Karpas-422 (cell line): Measurements from ENCODE around the gene ATP8A2. TPM values are rescaled to one million over a fixed set of nuclear protein-coding genes. Genes with fewer than 3 reads are reported as not detected.

Experiments used
- DNase-seq: peaks from one replicate; pipeline ENCODE4 v3.0.0-alpha.2; 2015
- H2AFZ ChIP-seq: fragments of 200-600 bp; sonication (generic); 2 replicates; pipeline ENCODE4 v1.6.1; 2014; ENCODE audit warnings: antibody characterized with exemption, low read length, mixed read lengths
- H3K27ac ChIP-seq: fragments of 200-600 bp; sonication (generic); 2 replicates; pipeline ENCODE4 v1.5.1; 2014; ENCODE audit warnings: mild to moderate bottlenecking, low read length, moderate library complexity
- H3K27me3 ChIP-seq: fragments of 200-600 bp; sonication (generic); 2 replicates; pipeline ENCODE4 v1.6.1; 2014; ENCODE audit warnings: low read length, mixed read lengths
- H3K36me3 ChIP-seq: fragments of 200-600 bp; sonication (generic); 2 replicates; pipeline ENCODE4 v1.6.1; 2014; ENCODE audit warnings: low read length, mixed read lengths; ENCODE audit not compliant: insufficient read depth
- H3K4me1 ChIP-seq: fragments of 200-600 bp; sonication (generic); 2 replicates; pipeline ENCODE4 v1.6.1; 2014; ENCODE audit warnings: mild to moderate bottlenecking, low read length, mixed read lengths
- H3K4me2 ChIP-seq: fragments of 200-600 bp; sonication (generic); 2 replicates; pipeline ENCODE4 v1.6.1; 2014; ENCODE audit warnings: low read length, low read depth, mild to moderate bottlenecking; ENCODE audit not compliant: poor library complexity, severe bottlenecking
- H3K4me3 ChIP-seq: fragments of 200-600 bp; sonication (generic); 2 replicates; pipeline ENCODE4 v1.5.1; 2014; ENCODE audit warnings: mild to moderate bottlenecking, antibody characterized with exemption, low read length, mixed read lengths
- H3K79me2 ChIP-seq: fragments of 200-600 bp; sonication (generic); 2 replicates; pipeline ENCODE4 v1.6.1; 2014; ENCODE audit warnings: mild to moderate bottlenecking, low read length, mixed read lengths
- H3K9ac ChIP-seq: fragments of 200-600 bp; sonication (generic); 2 replicates; pipeline ENCODE4 v1.6.0; 2014; ENCODE audit warnings: low read length
- H3K9me2 ChIP-seq: fragments of 200-600 bp; sonication (generic), shearing (Covaris generic); replicated peaks from 2 replicates; pipeline ENCODE4 v1.6.0; 2014; ENCODE audit warnings: mild to moderate bottlenecking, low read length, moderate library complexity; ENCODE audit not compliant: insufficient read depth
- H3K9me3 ChIP-seq: fragments of 300-700, 200-600 bp; sonication (generic); 2 replicates; pipeline ENCODE4 v1.6.1; 2014; ENCODE audit warnings: low read length, mixed read lengths
- H4K20me1 ChIP-seq: fragments of 200-600 bp; sonication (generic); 2 replicates; pipeline ENCODE4 v1.6.1; 2014; ENCODE audit warnings: mild to moderate bottlenecking, antibody characterized with exemption, low read length, low read depth; ENCODE audit not compliant: insufficient read depth
- total RNA-seq: library from RNA; depleted of rRNA; stranded (reverse); fragments of >200 nt; shearing (Covaris generic); gene quantifications from 2 replicates; pipeline ENCODE4 v1.2.3, GENCODE V29; 2014; ENCODE audit warnings: low replicate concordance

Gene ATP8A2
- total RNA-seq, 1 experiment from 2014 or later = not detected

- Histone ChIP-seq H3K9me3 (no peaks in the 10 kb centered on the region), H3K36me3 (no peaks in the 10 kb centered on the region), H3K27me3 (no peaks in the 10 kb centered on the region), H3K4me1 (no peaks in the 10 kb centered on the region), H3K4me2 (no peak overlapping the region), H3K9me2 (no peaks in the 10 kb centered on the region), H4K20me1 (no peaks in the 10 kb centered on the region), H2AFZ (no peak overlapping the region), H3K79me2 (no peaks in the 10 kb centered on the region), H3K4me3 (no peak overlapping the region), H3K27ac (no peak overlapping the region), H3K9ac (no peak overlapping the region)
- DNase-seq = no peak
These were observed 486.1 kb downstream of the ATP8A2 start for GRCh38 chr13:25857830-25858229.

GRCh38 chr13:25859528-25859927, 487.8 kb downstream of the ATP8A2 start:
- Histone ChIP-seq H3K9ac (no peak overlapping the region), H3K4me2 (no peak overlapping the region), H3K27me3 (no peaks in the 10 kb centered on the region), H3K4me1 (no peaks in the 10 kb centered on the region), H4K20me1 (no peaks in the 10 kb centered on the region), H3K27ac (no peak overlapping the region), H3K36me3 (no peaks in the 10 kb centered on the region), H3K79me2 (no peaks in the 10 kb centered on the region), H3K9me2 (no peaks in the 10 kb centered on the region), H3K9me3 (no peaks in the 10 kb centered on the region), H3K4me3 (no peak overlapping the region), H2AFZ (no peak overlapping the region)
- DNase-seq = no peak

- Histone ChIP-seq H4K20me1 (no peaks in the 10 kb centered on the region), H3K27ac (no peak overlapping the region), H3K9ac (no peak overlapping the region), H3K9me2 (no peaks in the 10 kb centered on the region), H3K4me1 (no peaks in the 10 kb centered on the region), H3K9me3 (no peaks in the 10 kb centered on the region), H3K4me3 (no peak overlapping the region), H3K36me3 (no peaks in the 10 kb centered on the region), H2AFZ (no peak overlapping the region), H3K4me2 (no peak overlapping the region), H3K27me3 (no peaks in the 10 kb centered on the region), H3K79me2 (no peaks in the 10 kb centered on the region)
- DNase-seq = no peak
These were observed 488.5 kb downstream of the ATP8A2 start for GRCh38 chr13:25860265-25860664.

- Histone ChIP-seq H3K27ac (no peak overlapping the region), H2AFZ (no peak overlapping the region), H3K27me3 (no peaks in the 10 kb centered on the region), H4K20me1 (no peaks in the 10 kb centered on the region), H3K4me2 (no peak overlapping the region), H3K79me2 (no peaks in the 10 kb centered on the region), H3K4me3 (no peak overlapping the region), H3K9ac (no peak overlapping the region), H3K4me1 (no peaks in the 10 kb centered on the region), H3K9me3 (no peaks in the 10 kb centered on the region), H3K36me3 (no peaks in the 10 kb centered on the region), H3K9me2 (no peaks in the 10 kb centered on the region)
- no peak for DNase-seq
These were observed 489.1 kb downstream of the ATP8A2 start for GRCh38 chr13:25860862-25861261.

GRCh38 chr13:25862156-25862555, 490.4 kb downstream of the ATP8A2 start:
- no peak overlapping the region for H3K4me2 ChIP-seq
- no peaks in the 10 kb centered on the region for H3K79me2 ChIP-seq
- no peaks in the 10 kb centered on the region for H4K20me1 ChIP-seq
- H2AFZ ChIP-seq = no peak overlapping the region
- no peaks in the 10 kb centered on the region for H3K36me3 ChIP-seq
- DNase-seq = no peak
- H3K4me1 ChIP-seq = no peaks in the 10 kb centered on the region
- H3K4me3 ChIP-seq = no peak overlapping the region
- no peak overlapping the region for H3K9ac ChIP-seq
- H3K27ac ChIP-seq = no peak overlapping the region
- no peaks in the 10 kb centered on the region for H3K9me3 ChIP-seq
- no peaks in the 10 kb centered on the region for H3K9me2 ChIP-seq
- no peaks in the 10 kb centered on the region for H3K27me3 ChIP-seq

- DNase-seq = no peak
- H3K27me3 ChIP-seq = no peaks in the 10 kb centered on the region
- H3K4me1 ChIP-seq = no peaks in the 10 kb centered on the region
- H3K9ac ChIP-seq = no peak overlapping the region
- H3K4me2 ChIP-seq = no peak overlapping the region
- H3K36me3 ChIP-seq = no peaks in the 10 kb centered on the region
- no peaks in the 10 kb centered on the region for H3K9me3 ChIP-seq
- H3K27ac ChIP-seq = no peak overlapping the region
- H3K4me3 ChIP-seq = no peak overlapping the region
- no peaks in the 10 kb centered on the region for H3K9me2 ChIP-seq
- no peaks in the 10 kb centered on the region for H3K79me2 ChIP-seq
- no peak overlapping the region for H2AFZ ChIP-seq
- H4K20me1 ChIP-seq = no peaks in the 10 kb centered on the region
These were observed 492.3 kb downstream of the ATP8A2 start for GRCh38 chr13:25864116-25864515.

GRCh38 chr13:25864936-25865335, 493.2 kb downstream of the ATP8A2 start:
- Histone ChIP-seq H3K4me2 (no peak overlapping the region), H3K4me3 (no peak overlapping the region), H4K20me1 (no peaks in the 10 kb centered on the region), H3K27me3 (no peaks in the 10 kb centered on the region), H3K4me1 (no peaks in the 10 kb centered on the region), H2AFZ (no peak overlapping the region), H3K36me3 (no peaks in the 10 kb centered on the region), H3K79me2 (no peaks in the 10 kb centered on the region), H3K9ac (no peak overlapping the region), H3K27ac (no peak overlapping the region), H3K9me3 (no peaks in the 10 kb centered on the region), H3K9me2 (no peaks in the 10 kb centered on the region)
- no peak for DNase-seq

- H3K9me2 ChIP-seq = no peaks in the 10 kb centered on the region
- H3K27ac ChIP-seq = no peak overlapping the region
- H3K4me1 ChIP-seq = no peaks in the 10 kb centered on the region
- H3K79me2 ChIP-seq = no peaks in the 10 kb centered on the region
- H3K4me3 ChIP-seq = no peak overlapping the region
- H3K36me3 ChIP-seq = no peaks in the 10 kb centered on the region
- no peak overlapping the region for H3K9ac ChIP-seq
- no peak overlapping the region for H2AFZ ChIP-seq
- H3K27me3 ChIP-seq = no peaks in the 10 kb centered on the region
- DNase-seq = no peak
- H3K9me3 ChIP-seq = no peaks in the 10 kb centered on the region
- H3K4me2 ChIP-seq = no peak overlapping the region
- no peaks in the 10 kb centered on the region for H4K20me1 ChIP-seq
These were observed 493.6 kb downstream of the ATP8A2 start for GRCh38 chr13:25865391-25865790.

- no peak for DNase-seq
- no peaks in the 10 kb centered on the region for H4K20me1 ChIP-seq
- H3K79me2 ChIP-seq = no peaks in the 10 kb centered on the region
- H3K27me3 ChIP-seq = no peaks in the 10 kb centered on the region
- H3K27ac ChIP-seq = no peak overlapping the region
- no peak overlapping the region for H3K4me3 ChIP-seq
- no peak overlapping the region for H2AFZ ChIP-seq
- no peak overlapping the region for H3K4me2 ChIP-seq
- no peak overlapping the region for H3K9ac ChIP-seq
- H3K36me3 ChIP-seq = no peaks in the 10 kb centered on the region
- no peaks in the 10 kb centered on the region for H3K4me1 ChIP-seq
- no peaks in the 10 kb centered on the region for H3K9me3 ChIP-seq
- H3K9me2 ChIP-seq = no peaks in the 10 kb centered on the region
These were observed 495.3 kb downstream of the ATP8A2 start for GRCh38 chr13:25867038-25867437.
